ENCODE results near the gene PROC.

The PROC gene

DNA sequence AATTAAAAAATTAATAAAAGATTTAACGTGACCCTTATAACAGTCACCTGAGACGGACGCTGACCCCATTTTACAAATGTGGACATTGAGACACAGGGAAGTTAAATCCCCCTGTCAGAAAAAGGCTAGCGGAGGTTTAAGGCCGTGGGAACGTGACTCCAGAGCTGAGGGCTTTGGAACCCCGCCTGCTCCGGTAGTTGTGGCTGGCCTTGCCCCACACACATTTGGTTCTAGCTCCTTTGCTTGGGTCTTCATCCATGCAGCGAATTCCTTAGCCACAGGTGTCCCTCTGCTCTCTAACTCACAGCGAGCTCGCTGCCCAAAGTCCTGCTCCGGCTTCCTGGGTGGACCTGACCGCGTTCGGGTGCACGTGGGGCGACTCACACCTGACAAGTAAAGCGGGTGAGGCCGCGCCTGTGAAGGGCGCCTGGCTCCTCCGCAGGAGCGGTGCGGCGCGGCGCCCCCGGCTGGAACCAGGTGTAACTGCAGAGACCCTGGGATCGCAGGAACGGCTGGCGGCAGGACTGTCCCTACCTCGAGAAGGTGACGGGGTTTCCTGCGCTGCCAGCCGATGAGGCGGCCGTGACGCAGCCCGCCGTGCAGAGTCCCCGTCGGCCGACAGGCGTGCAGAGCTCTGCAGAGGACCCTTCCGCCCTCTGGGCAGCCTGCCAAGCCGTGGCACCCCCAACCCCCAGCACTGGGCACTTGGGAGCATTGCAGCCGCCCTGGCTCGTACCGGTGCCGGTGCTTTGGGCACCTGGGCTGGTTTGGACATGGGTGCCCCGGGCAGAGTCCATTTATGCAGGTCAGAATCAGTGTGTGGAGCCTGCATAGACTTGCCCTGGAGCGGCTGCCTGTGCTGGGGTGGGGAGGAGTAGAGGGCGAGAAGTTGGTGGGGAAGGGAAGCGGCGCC, 2.4 kb upstream of the PROC start:
- DNase-seq, result peak; percentile 73

DNA sequence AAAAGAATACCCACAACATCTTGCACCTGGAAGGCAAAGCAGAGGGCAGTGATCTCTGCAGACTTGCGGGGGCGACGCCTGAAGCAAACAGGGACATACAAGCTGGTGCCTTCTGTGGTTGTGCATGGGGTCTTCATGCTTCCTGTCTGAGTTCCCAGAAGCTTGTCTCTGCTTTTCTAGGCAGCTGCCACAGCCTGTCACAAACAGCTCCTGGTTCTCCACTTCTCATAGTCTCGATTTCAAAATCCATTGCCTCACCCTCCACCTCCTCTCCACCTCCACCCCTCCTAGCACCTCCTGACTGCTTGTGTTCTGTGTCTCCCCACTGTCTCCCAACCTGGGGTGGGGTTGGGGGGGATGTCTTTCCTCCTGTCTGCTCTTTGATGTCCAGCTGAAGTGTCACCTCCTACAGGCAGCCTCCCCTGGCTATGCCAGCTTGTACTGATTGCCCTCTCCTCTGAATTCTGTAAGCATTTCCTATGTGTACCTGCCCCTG, 1.7 kb upstream of the PROC start:
- DNase-seq, result no peak

GRCh38 chr2:127417406-127417805, 821 bp upstream of the PROC start:
- no peak for DNase-seq

GRCh38 chr2:127419112-127419430, 844 bp downstream of the PROC start:
- DNase-seq, result no peak

DNA sequence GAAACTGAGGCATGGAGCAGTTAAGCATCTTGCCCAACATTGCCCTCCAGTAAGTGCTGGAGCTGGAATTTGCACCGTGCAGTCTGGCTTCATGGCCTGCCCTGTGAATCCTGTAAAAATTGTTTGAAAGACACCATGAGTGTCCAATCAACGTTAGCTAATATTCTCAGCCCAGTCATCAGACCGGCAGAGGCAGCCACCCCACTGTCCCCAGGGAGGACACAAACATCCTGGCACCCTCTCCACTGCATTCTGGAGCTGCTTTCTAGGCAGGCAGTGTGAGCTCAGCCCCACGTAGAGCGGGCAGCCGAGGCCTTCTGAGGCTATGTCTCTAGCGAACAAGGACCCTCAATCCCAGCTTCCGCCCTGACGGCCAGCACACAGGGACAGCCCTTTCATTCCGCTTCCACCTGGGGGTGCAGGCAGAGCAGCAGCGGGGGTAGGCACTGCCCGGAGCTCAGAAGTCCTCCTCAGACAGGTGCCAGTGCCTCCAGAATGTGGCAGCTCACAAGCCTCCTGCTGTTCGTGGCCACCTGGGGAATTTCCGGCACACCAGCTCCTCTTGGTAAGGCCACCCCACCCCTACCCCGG, 1.3 kb downstream of the PROC start:
- DNase-seq, result no peak

GRCh38 chr2:127420039-127420864, 2.0 kb downstream of the PROC start:
- no peak for DNase-seq

DNA sequence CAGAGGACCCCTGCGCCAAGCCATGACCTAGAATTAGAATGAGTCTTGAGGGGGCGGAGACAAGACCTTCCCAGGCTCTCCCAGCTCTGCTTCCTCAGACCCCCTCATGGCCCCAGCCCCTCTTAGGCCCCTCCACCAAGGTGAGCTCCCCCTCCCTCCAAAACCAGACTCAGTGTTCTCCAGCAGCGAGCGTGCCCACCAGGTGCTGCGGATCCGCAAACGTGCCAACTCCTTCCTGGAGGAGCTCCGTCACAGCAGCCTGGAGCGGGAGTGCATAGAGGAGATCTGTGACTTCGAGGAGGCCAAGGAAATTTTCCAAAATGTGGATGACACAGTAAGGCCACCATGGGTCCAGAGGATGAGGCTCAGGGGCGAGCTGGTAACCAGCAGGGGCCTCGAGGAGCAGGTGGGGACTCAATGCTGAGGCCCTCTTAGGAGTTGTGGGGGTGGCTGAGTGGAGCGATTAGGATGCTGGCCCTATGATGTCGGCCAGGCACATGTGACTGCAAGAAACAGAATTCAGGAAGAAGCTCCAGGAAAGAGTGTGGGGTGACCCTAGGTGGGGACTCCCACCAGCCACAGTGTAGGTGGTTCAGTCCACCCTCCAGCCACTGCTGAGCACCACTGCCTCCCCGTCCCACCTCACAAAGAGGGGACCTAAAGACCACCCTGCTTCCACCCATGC, 3.0 kb downstream of the PROC start:
- no peak for DNase-seq

DNA sequence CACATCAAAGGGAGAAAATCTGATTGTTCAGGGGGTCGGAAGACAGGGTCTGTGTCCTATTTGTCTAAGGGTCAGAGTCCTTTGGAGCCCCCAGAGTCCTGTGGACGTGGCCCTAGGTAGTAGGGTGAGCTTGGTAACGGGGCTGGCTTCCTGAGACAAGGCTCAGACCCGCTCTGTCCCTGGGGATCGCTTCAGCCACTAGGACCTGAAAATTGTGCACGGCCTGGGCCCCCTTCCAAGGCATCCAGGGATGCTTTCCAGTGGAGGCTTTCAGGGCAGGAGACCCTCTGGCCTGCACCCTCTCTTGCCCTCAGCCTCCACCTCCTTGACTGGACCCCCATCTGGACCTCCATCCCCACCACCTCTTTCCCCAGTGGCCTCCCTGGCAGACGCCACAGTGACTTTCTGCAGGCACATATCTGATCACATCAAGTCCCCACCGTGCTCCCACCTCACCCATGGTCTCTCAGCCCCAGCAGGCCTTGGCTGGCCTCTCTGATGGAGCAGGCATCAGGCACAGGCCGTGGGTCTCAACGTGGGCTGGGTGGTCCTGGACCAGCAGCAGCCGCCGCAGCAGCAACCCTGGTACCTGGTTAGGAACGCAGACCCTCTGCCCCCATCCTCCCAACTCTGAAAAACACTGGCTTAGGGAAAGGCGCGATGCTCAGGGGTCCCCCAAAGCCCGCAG, 3.8 kb downstream of the PROC start:
- DNase-seq, result no peak

DNA sequence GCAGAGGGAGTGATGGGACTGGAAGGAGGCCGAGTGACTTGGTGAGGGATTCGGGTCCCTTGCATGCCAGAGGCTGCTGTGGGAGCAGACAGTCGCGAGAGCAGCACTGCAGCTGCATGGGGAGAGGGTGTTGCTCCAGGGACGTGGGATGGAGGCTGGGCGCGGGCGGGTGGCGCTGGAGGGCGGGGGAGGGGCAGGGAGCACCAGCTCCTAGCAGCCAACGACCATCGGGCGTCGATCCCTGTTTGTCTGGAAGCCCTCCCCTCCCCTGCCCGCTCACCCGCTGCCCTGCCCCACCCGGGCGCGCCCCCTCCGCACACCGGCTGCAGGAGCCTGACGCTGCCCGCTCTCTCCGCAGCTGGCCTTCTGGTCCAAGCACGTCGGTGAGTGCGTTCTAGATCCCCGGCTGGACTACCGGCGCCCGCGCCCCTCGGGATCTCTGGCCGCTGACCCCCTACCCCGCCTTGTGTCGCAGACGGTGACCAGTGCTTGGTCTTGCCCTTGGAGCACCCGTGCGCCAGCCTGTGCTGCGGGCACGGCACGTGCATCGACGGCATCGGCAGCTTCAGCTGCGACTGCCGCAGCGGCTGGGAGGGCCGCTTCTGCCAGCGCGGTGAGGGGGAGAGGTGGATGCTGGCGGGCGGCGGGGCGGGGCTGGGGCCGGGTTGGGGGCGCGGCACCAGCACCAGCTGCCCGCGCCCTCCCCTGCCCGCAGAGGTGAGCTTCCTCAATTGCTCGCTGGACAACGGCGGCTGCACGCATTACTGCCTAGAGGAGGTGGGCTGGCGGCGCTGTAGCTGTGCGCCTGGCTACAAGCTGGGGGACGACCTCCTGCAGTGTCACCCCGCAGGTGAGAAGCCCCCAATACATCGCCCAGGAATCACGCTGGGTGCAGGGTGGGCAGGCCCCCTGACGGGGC, 4.6 kb downstream of the PROC start:
- DNase-seq, result peak; percentile 73

DNA sequence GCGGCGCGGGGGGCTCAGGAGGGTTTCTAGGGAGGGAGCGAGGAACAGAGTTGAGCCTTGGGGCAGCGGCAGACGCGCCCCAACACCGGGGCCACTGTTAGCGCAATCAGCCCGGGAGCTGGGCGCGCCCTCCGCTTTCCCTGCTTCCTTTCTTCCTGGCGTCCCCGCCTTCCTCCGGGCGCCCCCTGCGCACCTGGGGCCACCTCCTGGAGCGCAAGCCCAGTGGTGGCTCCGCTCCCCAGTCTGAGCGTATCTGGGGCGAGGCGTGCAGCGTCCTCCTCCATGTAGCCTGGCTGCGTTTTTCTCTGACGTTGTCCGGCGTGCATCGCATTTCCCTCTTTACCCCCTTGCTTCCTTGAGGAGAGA, 5.2 kb downstream of the PROC start:
- DNase-seq, result peak; percentile 28

DNA sequence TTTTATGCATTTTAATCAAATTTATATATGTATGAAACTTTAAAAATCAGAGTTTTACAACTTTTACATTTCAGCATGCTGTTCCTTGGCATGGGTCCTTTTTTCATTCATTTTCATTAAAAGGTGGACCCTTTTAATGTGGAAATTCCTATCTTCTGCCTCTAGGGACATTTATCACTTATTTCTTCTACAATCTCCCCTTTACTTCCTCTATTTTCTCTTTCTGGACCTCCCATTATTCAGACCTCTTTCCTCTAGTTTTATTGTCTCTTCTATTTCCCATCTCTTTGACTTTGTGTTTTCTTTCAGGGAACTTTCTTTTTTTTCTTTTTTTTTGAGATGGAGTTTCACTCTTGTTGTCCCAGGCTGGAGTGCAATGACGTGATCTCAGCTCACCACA, 5.7 kb downstream of the PROC start:
- DNase-seq, result no peak

GRCh38 chr2:127424598-127425520, 6.6 kb downstream of the PROC start:
- no peak for DNase-seq

DNA sequence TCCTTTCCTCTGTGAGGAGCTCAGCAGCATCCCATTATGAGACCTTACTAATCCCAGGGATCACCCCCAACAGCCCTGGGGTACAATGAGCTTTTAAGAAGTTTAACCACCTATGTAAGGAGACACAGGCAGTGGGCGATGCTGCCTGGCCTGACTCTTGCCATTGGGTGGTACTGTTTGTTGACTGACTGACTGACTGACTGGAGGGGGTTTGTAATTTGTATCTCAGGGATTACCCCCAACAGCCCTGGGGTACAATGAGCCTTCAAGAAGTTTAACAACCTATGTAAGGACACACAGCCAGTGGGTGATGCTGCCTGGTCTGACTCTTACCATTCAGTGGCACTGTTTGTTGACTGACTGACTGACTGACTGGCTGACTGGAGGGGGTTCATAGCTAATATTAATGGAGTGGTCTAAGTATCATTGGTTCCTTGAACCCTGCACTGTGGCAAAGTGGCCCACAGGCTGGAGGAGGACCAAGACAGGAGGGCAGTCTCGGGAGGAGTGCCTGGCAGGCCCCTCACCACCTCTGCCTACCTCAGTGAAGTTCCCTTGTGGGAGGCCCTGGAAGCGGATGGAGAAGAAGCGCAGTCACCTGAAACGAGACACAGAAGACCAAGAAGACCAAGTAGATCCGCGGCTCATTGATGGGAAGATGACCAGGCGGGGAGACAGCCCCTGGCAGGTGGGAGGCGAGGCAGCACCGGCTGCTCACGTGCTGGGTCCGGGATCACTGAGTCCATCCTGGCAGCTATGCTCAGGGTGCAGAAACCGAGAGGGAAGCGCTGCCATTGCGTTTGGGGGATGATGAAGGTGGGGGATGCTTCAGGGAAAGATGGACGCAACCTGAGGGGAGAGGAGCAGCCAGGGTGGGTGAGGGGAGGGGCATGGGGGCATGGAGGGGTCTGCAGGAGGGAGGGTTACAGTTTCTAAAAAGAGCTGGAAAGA, 7.6 kb downstream of the PROC start:
- no peak for DNase-seq

DNA sequence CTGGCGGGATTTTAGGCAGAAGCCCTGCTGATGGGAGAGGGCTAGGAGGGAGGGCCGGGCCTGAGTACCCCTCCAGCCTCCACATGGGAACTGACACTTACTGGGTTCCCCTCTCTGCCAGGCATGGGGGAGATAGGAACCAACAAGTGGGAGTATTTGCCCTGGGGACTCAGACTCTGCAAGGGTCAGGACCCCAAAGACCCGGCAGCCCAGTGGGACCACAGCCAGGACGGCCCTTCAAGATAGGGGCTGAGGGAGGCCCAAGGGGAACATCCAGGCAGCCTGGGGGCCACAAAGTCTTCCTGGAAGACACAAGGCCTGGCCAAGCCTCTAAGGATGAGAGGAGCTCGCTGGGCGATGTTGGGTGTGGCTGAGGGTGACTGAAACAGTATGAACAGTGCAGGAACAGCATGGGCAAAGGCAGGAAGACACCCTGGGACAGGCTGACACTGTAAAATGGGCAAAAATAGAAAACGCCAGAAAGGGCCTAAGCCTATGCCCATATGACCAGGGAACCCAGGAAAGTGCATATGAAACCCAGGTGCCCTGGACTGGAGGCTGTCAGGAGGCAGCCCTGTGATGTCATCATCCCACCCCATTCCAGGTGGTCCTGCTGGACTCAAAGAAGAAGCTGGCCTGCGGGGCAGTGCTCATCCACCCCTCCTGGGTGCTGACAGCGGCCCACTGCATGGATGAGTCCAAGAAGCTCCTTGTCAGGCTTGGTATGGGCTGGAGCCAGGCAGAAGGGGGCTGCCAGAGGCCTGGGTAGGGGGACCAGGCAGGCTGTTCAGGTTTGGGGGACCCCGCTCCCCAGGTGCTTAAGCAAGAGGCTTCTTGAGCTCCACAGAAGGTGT, 8.5 kb downstream of the PROC start:
- no peak for DNase-seq

DNA sequence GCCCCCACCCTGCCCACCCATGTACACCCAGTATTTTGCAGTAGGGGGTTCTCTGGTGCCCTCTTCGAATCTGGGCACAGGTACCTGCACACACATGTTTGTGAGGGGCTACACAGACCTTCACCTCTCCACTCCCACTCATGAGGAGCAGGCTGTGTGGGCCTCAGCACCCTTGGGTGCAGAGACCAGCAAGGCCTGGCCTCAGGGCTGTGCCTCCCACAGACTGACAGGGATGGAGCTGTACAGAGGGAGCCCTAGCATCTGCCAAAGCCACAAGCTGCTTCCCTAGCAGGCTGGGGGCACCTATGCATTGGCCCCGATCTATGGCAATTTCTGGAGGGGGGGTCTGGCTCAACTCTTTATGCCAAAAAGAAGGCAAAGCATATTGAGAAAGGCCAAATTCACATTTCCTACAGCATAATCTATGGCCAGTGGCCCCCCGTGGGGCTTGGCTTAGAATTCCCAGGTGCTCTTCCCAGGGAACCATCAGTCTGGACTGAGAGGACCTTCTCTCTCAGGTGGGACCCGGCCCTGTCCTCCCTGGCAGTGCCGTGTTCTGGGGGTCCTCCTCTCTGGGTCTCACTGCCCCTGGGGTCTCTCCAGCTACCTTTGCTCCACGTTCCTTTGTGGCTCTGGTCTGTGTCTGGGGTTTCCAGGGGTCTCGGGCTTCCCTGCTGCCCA, 9.3 kb downstream of the PROC start:
- DNase-seq, result no peak

DNA sequence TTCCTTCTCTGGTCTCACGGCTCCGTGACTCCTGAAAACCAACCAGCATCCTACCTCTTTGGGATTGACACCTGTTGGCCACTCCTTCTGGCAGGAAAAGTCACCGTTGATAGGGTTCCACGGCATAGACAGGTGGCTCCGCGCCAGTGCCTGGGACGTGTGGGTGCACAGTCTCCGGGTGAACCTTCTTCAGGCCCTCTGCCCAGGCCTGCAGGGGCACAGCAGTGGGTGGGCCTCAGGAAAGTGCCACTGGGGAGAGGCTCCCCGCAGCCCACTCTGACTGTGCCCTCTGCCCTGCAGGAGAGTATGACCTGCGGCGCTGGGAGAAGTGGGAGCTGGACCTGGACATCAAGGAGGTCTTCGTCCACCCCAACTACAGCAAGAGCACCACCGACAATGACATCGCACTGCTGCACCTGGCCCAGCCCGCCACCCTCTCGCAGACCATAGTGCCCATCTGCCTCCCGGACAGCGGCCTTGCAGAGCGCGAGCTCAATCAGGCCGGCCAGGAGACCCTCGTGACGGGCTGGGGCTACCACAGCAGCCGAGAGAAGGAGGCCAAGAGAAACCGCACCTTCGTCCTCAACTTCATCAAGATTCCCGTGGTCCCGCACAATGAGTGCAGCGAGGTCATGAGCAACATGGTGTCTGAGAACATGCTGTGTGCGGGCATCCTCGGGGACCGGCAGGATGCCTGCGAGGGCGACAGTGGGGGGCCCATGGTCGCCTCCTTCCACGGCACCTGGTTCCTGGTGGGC, 10.0 kb downstream of the PROC start:
- DNase-seq, result no peak

DNA sequence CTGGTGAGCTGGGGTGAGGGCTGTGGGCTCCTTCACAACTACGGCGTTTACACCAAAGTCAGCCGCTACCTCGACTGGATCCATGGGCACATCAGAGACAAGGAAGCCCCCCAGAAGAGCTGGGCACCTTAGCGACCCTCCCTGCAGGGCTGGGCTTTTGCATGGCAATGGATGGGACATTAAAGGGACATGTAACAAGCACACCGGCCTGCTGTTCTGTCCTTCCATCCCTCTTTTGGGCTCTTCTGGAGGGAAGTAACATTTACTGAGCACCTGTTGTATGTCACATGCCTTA, 10.5 kb downstream of the PROC start:
- DNase-seq, result no peak
